GM12878 (cell line): ENCODE measurements around the gene NRAS. TPM values are rescaled to one million over a fixed set of nuclear protein-coding genes. Genes with fewer than 3 reads are reported as not detected.

Source experiments
- BACH1 ChIP-seq: fragments of 450-650 bp; IDR thresholded peaks from 2 replicates; pipeline ENCODE4 v1.6.1; 2017; ENCODE audit warnings: mild to moderate bottlenecking, borderline replicate concordance
- BCL11A ChIP-seq: IDR thresholded peaks from 2 replicates; pipeline ENCODE4 v1.6.1; 2011; ENCODE audit warnings: low read depth, low read length
- EGR1 ChIP-seq, 2 experiments: IDR thresholded peaks; 1 replicate in 1 of 2; 2 replicates in 1 of 2; pipeline ENCODE4 v1.6.1; 2011 to 2012; ENCODE audit warnings: low read depth in 2 of 2, low read length in 2 of 2, borderline replicate concordance in 1 of 2, mild to moderate bottlenecking in 1 of 2, moderate library complexity in 1 of 2
- EZH2 ChIP-seq: IDR thresholded peaks from 2 replicates; pipeline ENCODE4 v1.6.1; 2012; ENCODE audit warnings: low read depth, mild to moderate bottlenecking, control low read depth, inconsistent platforms, low read length, borderline replicate concordance; ENCODE audit not compliant: control insufficient read depth
- FOS ChIP-seq: IDR thresholded peaks from 3 replicates; pipeline ENCODE4 v1.6.1; 2011; ENCODE audit warnings: borderline replicate concordance; ENCODE audit not compliant: insufficient read length; ENCODE audit errors: extremely low read depth
- HDGF ChIP-seq: fragments of 450-650 bp; IDR thresholded peaks from 2 replicates; pipeline ENCODE4 v1.6.1; 2016; ENCODE audit warnings: antibody characterized with exemption
- JUNB ChIP-seq: IDR thresholded peaks from 2 replicates; pipeline ENCODE4 v1.6.1; 2016; ENCODE audit warnings: antibody characterized with exemption, mild to moderate bottlenecking
- PAX5 ChIP-seq: IDR thresholded peaks from 2 replicates; pipeline ENCODE4 v1.6.1; 2011; ENCODE audit warnings: low read depth, low read length, borderline replicate concordance
- POLR2AphosphoS5 ChIP-seq: IDR thresholded peaks from 2 replicates; pipeline ENCODE4 v1.6.1; 2011; ENCODE audit warnings: mild to moderate bottlenecking, low read length, inconsistent platforms
- RELA ChIP-seq: fragments of 450-650 bp; IDR thresholded peaks from 2 replicates; pipeline ENCODE4 v1.8.0; 2014; ENCODE audit warnings: borderline replicate concordance; ENCODE audit not compliant: partially characterized antibody
- RUNX3 ChIP-seq: IDR thresholded peaks from 2 replicates; pipeline ENCODE4 v1.6.1; 2012; ENCODE audit warnings: low read length, inconsistent platforms
- SREBF1 ChIP-seq: IDR thresholded peaks from 2 replicates; pipeline ENCODE4 v1.6.1; 2012; ENCODE audit warnings: mild to moderate bottlenecking, low read length
- SUPT20H ChIP-seq: IDR thresholded peaks from 2 replicates; pipeline ENCODE4 v1.6.1; 2011; ENCODE audit warnings: low read depth, mild to moderate bottlenecking, low read length, moderate library complexity, borderline replicate concordance; ENCODE audit not compliant: control insufficient read depth
- TAF1 ChIP-seq: IDR thresholded peaks from 2 replicates; pipeline ENCODE4 v1.6.1; 2011; ENCODE audit warnings: mild to moderate bottlenecking, low read depth, low read length, borderline replicate concordance
- TCF12 ChIP-seq: IDR thresholded peaks from 2 replicates; pipeline ENCODE4 v1.6.1; 2011; ENCODE audit warnings: low read depth, mild to moderate bottlenecking, low read length
- TCF7 ChIP-seq: IDR thresholded peaks from 2 replicates; pipeline ENCODE4 v1.6.1; 2014; ENCODE audit warnings: antibody characterized with exemption, borderline replicate concordance
- ZNF24 ChIP-seq: fragments of 450-650 bp; IDR thresholded peaks from 2 replicates; pipeline ENCODE4 v1.6.1; 2017; ENCODE audit warnings: antibody characterized with exemption, mild to moderate bottlenecking
- polyA plus RNA-seq, 11 experiments: library from polyadenylated mRNA; depleted of rRNA in 4 of 11; unstranded in 6 of 11; stranded (reverse) in 5 of 11; fragments of >200 nt; fragmentation: Nextera tagmentation in 4 of 11; fragmentation: Illumina TruSeq in 1 of 11; extraction: Ambion mirVana in 4 of 11; extraction: Trizol in 1 of 11; gene quantifications; 1 replicate in 1 of 11; 2 replicates in 10 of 11; pipeline versions ENCODE4 v1.2.1 to v1.2.3, GENCODE V29; 2011 to 2016; ENCODE audit warnings: inconsistent platforms in 2 of 11, missing spikeins in 2 of 11, low read depth in 1 of 11
- total RNA-seq, 4 experiments: library from RNA; depleted of rRNA in 3 of 4; stranded (reverse); fragments of >200 nt in 3 of 4; fragmentation: Illumina TruSeq in 1 of 4; extraction: Trizol in 1 of 4; gene quantifications; 2 replicates each; pipeline versions ENCODE4 v1.2.1 to v1.2.3, GENCODE V29; 2013 to 2021
- TF ChIP-seq, protein P1 (sequence below): IDR thresholded peaks from 2 replicates; pipeline ENCODE4 v1.6.1; 2011; ENCODE audit warnings: borderline replicate concordance, low read depth, mild to moderate bottlenecking, moderate library complexity, low read length; ENCODE audit not compliant: insufficient read depth, poor library complexity, severe bottlenecking
- TF ChIP-seq, protein P2 (sequence below): fragments of 450-650 bp; IDR thresholded peaks from 2 replicates; pipeline ENCODE4 v1.6.1; 2017; ENCODE audit warnings: low read depth, mild to moderate bottlenecking, moderate library complexity
- TF ChIP-seq, protein P3 (sequence below): fragments of 450-650 bp; formaldehyde crosslinking; IDR thresholded peaks from 2 replicates; pipeline ENCODE4 v1.5.0; 2022; ENCODE audit warnings: mild to moderate bottlenecking, missing genetic modification characterization
- TF ChIP-seq, protein P4 (sequence below): fragments of 450-650 bp; IDR thresholded peaks from 2 replicates; pipeline ENCODE4 v1.6.1; 2016; ENCODE audit warnings: mild to moderate bottlenecking

NRAS gene
- total and polyA plus RNA-seq, 10 of the 15 experiments (the other 5 are each of a cell fraction or from before 2014, with no cell fraction given), result 31.7 to 73.2 (median 66.2) TPM

DNA sequence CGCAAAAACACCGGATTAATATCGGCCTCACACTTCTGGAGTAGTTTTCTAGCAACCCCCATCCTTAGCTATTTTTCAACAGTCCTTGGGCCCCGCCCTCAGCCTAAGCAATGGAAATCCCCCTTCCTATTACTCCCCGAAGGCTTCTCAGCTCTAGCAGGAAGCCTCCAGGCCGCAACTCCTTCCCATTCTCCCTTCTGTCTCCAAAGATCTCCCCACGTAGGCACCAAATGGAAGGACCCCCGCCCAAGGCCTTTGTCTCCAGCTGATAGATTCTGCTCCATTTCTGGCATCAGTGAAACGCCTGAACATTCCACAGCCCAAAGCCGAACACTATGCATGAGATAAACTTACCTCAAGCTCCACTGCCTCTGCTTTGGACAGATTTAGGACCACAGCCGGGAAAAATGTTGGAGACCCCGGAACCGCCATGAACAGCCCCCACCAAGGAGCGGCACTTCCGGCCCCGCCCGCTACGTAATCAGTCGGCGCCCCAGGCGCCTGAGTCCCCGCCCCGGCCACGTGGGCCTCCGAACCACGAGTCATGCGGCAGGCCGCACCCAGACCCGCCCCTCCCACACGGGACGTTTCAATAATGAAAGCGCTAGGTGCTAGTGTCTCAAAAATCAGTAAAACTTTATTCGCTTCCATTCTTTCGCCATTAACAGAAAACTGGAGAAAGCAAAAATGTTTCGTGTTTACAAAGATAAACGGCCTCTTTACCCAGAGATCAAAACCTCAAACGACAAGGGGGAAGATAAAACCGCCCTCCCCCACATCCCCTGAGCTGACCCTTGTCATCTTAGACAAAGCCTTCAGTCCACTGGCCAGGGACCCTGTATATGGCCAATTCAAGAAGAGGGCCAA lies at the start of gene NRAS (continued):
- TF ChIP-seq BACH1 (peak; percentile 61; the same call in 1 of the 2 replicates), HDGF (peak; percentile 42; the same call in 1 of the 2 replicates), SUPT20H (no peak), RUNX3 (peak; percentile 58; the same call in 1 of the 2 replicates), RELA (peak; percentile 67), SREBF1 (no peak), EGR1 (IDR thresholded peaks at IDR 0.05; ENCODE audit: borderline replicate concordance in 1 of 2, low read depth in 2 of 2, low read length in 2 of 2) (no peak), ZNF24 (0 out of 2 replicates have a peak, but pooled peaks have one; percentile 19), POLR2AphosphoS5 (peak; percentile 86; the same call in 1 of the 2 replicates), FOS (no peak), TCF7 (no peak), PAX5 (peak; percentile 62; the same call in 1 of the 2 replicates), BCL11A (no peak), JUNB (0 out of 2 replicates have a peak, but pooled peaks have one; percentile 9), EZH2 (no peak), TCF12 (0 out of 2 replicates have a peak, but pooled peaks have one; percentile 16), TAF1 (peak; percentile 65; the same call in 1 of the 2 replicates)
- TF ChIP-seq, protein P1, sequence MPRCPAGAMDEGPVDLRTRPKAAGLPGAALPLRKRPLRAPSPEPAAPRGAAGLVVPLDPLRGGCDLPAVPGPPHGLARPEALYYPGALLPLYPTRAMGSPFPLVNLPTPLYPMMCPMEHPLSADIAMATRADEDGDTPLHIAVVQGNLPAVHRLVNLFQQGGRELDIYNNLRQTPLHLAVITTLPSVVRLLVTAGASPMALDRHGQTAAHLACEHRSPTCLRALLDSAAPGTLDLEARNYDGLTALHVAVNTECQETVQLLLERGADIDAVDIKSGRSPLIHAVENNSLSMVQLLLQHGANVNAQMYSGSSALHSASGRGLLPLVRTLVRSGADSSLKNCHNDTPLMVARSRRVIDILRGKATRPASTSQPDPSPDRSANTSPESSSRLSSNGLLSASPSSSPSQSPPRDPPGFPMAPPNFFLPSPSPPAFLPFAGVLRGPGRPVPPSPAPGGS, result peak; percentile 96
- TF ChIP-seq, protein P2, sequence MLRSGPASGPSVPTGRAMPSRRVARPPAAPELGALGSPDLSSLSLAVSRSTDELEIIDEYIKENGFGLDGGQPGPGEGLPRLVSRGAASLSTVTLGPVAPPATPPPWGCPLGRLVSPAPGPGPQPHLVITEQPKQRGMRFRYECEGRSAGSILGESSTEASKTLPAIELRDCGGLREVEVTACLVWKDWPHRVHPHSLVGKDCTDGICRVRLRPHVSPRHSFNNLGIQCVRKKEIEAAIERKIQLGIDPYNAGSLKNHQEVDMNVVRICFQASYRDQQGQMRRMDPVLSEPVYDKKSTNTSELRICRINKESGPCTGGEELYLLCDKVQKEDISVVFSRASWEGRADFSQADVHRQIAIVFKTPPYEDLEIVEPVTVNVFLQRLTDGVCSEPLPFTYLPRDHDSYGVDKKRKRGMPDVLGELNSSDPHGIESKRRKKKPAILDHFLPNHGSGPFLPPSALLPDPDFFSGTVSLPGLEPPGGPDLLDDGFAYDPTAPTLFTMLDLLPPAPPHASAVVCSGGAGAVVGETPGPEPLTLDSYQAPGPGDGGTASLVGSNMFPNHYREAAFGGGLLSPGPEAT, result peak; percentile 96
- TF ChIP-seq, protein P3, sequence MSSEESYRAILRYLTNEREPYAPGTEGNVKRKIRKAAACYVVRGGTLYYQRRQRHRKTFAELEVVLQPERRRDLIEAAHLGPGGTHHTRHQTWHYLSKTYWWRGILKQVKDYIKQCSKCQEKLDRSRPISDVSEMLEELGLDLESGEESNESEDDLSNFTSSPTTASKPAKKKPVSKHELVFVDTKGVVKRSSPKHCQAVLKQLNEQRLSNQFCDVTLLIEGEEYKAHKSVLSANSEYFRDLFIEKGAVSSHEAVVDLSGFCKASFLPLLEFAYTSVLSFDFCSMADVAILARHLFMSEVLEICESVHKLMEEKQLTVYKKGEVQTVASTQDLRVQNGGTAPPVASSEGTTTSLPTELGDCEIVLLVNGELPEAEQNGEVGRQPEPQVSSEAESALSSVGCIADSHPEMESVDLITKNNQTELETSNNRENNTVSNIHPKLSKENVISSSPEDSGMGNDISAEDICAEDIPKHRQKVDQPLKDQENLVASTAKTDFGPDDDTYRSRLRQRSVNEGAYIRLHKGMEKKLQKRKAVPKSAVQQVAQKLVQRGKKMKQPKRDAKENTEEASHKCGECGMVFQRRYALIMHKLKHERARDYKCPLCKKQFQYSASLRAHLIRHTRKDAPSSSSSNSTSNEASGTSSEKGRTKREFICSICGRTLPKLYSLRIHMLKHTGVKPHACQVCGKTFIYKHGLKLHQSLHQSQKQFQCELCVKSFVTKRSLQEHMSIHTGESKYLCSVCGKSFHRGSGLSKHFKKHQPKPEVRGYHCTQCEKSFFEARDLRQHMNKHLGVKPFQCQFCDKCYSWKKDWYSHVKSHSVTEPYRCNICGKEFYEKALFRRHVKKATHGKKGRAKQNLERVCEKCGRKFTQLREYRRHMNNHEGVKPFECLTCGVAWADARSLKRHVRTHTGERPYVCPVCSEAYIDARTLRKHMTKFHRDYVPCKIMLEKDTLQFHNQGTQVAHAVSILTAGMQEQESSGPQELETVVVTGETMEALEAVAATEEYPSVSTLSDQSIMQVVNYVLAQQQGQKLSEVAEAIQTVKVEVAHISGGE (CRISPR knock-in tag), result no peak
- TF ChIP-seq, protein P4, sequence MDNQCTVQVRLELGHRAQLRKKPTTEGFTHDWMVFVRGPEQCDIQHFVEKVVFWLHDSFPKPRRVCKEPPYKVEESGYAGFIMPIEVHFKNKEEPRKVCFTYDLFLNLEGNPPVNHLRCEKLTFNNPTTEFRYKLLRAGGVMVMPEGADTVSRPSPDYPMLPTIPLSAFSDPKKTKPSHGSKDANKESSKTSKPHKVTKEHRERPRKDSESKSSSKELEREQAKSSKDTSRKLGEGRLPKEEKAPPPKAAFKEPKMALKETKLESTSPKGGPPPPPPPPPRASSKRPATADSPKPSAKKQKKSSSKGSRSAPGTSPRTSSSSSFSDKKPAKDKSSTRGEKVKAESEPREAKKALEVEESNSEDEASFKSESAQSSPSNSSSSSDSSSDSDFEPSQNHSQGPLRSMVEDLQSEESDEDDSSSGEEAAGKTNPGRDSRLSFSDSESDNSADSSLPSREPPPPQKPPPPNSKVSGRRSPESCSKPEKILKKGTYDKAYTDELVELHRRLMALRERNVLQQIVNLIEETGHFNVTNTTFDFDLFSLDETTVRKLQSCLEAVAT, result peak; percentile 75
